GM18505 (cell line): Measurements from ENCODE around the gene TANC2.
"Not testable (repeated sequence)": the region's sequence is repeated elsewhere in the genome, so short reads cannot be mapped to it uniquely, and the experiment has no call there.

Experiments
- ATAC-seq: cut with Tn5 transposase; IDR thresholded peaks from one replicate; pipeline ENCODE4 v1.9.1; 2021; ENCODE audit not compliant: unreplicated experiment
- POLR2A ChIP-seq: IDR thresholded peaks from 4 replicates; pipeline ENCODE4 v1.6.1; 2011; ENCODE audit warnings: borderline replicate concordance; ENCODE audit not compliant: insufficient read depth, insufficient read length; ENCODE audit errors: extremely low read depth

TANC2 gene

DNA sequence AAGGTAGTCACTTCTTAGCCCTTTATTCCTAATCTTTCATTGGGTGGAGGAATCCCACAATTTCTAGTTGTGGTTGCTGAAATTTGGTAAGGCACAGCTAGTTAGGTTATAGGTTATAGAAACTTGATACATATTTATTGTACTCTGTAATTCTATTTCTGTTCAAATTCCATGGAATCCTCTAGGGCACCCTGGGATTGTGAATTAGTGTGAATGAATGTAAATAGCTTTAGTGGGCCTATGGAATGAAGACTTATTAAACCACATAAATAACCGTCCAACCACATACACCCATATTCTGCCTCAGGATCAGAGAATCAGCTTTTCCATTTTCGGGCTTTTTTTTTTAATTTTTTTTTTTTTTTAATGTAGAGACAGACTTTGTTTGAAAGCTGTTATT lies 9.2 kb downstream of the TANC2 start:
- no peak for ATAC-seq
- TF ChIP-seq POLR2A: no peak

DNA sequence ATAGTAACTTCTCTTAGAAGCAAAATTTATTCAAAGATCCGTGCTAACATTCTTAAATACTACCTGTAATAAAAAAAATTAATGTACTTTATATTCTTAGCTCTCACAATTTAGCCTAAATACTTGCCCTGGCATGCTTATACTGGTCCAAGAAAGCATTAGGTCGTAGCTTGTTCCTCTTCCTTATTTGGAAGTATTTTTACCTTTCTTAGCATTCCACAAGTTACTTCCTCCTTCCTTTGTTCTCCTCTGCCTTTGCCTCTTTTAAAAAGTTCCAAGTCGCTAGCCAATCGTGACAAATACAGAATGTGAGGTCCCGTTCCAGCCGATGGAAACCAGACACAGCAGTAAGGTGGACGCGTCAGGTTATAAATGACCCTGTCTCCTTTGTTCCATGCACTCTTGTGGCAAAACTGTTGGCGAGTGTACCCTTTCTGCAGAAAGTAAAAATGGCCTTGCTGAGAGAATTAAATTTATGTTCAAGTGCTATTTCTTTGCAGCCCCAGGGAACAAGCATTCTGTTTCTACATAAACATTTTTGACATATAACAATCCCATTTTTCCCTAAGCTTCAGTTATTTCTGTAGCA lies 10.7 kb downstream of the TANC2 start:
- ATAC-seq: not testable (repeated sequence)

DNA sequence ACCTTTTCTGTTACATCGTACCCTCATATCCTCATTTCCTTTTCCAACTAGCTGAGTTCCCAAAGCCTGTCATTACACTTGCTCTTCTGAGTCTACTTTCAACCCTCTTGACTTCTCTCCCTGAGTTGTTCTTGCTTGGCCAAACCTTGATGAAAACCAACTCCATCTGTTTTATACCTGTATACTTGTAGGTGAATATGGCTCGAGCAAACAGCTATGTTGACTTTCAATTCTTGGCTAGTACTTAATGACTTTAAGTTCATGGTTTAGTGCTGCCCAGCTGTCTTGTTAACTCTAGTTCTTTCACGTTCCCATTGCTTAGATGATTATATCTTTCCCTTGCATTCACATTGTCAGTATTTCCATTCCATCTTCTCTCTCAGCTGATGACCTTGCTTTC lies 14.8 kb downstream of the TANC2 start:
- no peak for ATAC-seq
- no peak for TF ChIP-seq POLR2A

DNA sequence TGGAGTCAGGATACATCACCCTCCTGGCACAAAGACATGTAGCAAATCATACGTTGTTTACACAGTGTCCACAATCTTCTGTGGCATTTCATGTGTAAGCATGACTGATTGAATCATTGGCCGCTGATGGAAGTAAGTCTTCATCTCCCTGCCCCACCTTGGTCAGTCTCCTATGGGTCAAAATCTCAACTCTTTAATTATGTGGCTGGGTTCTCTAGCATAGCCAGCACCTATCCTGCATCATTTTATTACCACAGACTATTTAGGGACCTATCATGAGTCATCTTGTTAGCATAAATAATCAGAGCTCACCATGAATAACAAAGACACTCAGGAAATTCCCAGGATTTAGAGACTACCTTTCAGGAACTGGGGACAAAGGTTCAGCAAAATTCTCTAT lies 15.9 kb downstream of the TANC2 start:
- no peak for TF ChIP-seq POLR2A
- no peak for ATAC-seq

DNA sequence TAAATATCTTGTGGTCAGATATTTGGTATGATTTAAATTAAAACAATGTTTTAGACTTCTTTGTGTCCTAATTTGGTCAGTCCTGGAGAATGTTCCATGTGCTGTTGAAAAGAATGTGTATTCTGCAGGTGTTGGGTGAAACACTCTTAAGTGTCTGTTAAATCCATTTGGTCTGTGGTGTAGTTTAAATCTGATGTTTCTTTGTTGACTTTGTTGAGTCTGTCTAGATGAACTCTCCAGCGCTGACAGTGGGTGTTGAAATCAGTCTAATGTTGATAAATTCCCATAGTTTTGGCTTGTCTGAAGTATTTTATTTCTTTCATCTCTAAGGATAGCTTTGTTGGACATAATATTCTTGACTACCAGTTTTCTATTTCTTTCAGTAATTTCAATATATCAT lies 18.8 kb downstream of the TANC2 start:
- no peak for TF ChIP-seq POLR2A
- no peak for ATAC-seq

DNA sequence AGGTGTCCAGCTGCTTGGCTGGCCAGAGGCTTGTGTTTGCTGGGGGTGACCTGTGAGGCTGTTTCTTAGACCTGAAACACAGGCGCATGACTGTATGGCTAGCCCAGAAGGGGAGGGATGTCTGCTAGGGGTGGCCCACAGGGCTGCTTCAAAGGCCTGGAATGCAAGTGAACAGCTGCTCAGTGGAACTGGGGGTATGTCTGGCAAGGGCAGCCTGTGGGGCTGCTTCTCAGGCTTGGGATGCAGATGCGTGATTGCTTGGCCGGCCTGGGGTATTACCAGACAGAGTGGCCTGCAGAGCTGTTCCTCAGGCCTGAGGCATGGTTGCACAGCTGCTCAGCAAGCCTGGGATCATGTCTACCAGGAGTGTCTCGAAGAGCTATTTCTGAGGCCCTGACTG lies 20.5 kb downstream of the TANC2 start:
- TF ChIP-seq POLR2A: no peak

DNA sequence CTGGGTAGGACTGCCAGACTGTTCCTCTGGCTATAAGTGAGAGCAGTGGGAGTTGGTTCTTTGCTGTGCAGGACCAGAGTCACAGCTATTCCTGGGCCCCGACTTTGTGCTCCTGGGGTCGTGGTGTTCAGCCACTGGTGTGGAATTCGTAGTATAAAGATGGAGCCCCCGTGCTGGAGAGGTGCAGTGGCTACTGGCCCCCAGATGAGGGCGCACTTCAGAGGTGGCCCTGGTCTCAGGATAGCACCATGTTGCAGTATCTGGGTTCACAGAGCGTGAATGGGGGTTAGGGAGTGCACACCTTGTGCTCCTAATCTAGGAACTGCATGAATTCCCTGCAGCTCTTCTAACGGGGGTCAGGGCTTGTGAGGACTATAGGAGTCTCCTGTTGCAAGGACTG lies 21.1 kb downstream of the TANC2 start:
- no peak for TF ChIP-seq POLR2A
- no peak for ATAC-seq

More for the DNA sequence above, 20.5 kb downstream of the TANC2 start:
- ATAC-seq: no peak

DNA sequence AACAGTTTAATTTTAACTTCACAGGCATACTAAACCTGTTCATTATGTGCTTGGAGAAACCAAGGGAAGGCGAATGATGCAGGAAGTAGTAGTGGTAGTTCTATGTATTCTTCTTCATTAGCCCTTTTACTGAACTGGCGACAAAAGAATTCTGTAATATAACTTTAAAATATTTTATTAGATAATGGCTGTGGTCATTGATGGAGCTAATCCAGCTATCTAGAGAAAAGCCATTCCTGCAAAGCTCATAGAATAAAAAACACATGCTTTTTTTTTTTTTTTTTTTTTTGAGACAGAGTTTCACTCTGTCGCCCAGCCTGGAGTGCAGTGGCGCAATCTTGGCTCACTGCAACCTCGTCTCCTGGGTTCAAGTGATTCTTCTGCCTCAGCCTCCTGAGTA lies 23.5 kb downstream of the TANC2 start:
- no peak for TF ChIP-seq POLR2A
- ATAC-seq: no peak

DNA sequence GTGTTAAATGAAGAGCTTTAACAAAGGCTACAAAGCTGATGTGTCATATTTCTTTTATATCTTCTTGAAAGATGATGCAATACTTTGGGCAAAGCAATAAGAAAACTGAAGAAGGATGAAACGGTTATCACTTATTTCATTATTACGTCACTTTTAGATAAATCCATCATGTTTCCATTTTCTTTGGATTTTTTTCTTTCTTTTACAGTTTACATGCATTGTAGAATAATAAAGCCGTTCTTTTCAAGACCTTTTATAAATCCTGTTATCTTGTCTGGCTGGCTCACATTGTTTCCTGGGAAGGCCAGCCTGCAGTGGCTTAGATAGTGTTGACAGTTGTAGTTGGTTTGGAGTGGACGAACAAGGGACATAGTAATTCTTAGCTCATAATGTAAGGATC lies 28.9 kb downstream of the TANC2 start:
- no peak for TF ChIP-seq POLR2A
- no peak for ATAC-seq

DNA sequence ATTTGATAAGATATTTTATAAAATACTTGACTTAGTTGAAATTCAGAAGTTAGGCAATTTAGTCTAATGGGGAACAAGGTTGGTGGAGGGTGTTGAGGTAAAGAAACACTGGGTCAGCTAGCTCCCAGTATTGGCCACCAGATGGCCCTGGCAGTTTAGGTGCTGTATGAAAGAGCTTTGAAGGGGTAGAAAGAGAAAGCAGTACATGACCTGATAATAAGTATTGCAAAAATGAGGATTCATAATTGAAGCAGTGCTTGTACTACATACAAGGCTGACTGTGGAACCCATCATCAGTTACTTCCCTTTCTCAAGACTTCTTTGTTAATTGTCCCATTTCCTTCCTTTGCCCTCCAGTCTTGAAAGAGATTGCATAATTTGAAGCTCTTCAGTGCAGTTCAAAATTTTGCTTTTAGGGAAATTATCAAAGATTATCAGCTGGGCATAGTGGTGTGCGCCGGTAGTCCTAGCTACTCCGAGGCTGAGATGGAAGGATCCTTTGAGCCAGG lies 29.4 kb downstream of the TANC2 start:
- ATAC-seq: no peak
- no peak for TF ChIP-seq POLR2A

DNA sequence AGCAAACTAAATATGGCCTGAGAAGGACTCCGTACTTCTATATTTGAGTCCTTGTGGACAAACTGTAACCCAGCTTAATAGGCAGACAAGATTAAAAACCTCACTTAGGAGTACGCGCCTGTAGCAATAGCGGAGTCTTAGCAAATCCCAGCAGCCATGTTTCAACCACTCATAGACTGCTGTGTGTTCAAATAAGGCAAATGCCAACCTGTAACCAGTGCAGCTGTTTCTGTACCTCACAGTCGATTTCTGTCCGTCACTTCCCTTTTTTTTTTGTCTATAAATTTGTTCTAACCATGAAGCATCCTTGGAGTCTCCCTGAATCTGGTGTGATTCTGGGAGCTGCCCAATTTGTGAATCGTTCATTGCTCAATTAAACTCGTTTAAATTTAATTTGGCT lies 30.2 kb downstream of the TANC2 start:
- no peak for ATAC-seq
- TF ChIP-seq POLR2A: no peak

DNA sequence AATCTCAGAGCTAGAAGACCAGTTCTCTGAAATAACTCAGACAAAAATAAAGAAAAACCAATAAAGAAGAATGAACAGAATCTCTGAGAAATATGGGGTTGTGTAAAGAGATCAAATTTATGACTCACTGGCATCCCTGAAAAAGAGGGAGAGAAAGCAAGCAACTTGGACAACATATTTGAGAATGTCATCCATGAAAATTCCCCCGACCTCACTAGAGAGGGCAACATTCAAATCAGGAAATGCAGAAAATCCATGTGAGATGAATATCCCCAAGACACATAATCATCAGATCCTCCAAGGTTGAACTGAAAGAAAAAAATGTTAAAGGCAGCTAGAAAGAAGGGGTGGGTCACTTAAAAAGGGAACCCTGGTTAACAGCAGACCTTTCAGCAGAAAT lies 32.1 kb downstream of the TANC2 start:
- ATAC-seq: no peak
- TF ChIP-seq POLR2A: no peak

DNA sequence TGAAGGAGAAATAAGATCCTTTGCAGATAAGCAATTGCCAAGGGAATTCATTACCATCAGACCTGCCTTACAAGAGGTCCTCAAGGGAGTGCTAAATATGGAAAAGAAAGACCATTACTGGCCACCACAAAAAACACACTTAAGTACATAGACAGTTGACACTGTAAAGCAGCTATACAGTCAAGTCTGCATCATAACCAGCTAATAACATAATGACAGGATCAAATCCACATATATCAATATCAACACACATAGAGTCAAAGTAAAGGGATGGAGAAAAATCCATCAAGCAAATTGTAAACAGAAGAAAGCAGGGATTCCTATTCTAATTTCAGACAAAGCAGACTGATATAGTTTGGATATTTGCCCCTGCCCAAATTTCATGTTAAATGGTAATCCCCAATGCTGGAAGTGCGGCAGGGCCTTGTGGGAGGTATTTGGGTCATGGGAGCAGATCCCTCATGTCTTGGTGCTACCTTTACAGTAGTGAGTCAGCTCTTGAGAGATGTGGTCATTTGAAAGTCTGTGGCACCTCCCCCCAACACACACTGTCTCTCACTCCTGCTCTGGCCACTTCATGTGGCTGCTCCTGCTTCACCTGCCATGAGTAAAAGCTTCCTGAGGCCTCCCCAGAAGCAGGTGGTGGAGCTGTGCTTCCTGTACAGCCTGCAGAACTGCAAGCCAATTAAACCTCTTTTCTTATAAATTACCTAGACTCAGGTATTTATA lies 32.8 kb downstream of the TANC2 start:
- ATAC-seq: no peak
- no peak for TF ChIP-seq POLR2A

DNA sequence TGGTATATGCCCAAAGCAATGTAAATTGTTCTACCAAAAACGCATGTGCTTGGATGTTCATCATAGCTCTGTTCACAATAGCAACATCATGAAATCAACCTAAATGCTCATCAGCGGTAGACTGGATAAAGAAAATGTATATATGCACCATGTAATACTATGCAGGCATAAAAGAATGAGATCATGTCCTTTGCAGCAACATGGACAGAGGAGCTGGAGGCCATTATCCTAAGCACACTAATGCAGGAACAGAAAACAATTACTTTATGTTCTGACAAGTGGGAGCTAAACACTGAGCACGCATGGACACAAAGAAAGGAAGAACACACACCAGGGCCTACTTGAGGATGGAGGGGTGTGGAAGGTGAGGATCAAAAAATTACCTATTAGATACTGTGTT lies 33.7 kb downstream of the TANC2 start:
- ATAC-seq: no peak
- no peak for TF ChIP-seq POLR2A

DNA sequence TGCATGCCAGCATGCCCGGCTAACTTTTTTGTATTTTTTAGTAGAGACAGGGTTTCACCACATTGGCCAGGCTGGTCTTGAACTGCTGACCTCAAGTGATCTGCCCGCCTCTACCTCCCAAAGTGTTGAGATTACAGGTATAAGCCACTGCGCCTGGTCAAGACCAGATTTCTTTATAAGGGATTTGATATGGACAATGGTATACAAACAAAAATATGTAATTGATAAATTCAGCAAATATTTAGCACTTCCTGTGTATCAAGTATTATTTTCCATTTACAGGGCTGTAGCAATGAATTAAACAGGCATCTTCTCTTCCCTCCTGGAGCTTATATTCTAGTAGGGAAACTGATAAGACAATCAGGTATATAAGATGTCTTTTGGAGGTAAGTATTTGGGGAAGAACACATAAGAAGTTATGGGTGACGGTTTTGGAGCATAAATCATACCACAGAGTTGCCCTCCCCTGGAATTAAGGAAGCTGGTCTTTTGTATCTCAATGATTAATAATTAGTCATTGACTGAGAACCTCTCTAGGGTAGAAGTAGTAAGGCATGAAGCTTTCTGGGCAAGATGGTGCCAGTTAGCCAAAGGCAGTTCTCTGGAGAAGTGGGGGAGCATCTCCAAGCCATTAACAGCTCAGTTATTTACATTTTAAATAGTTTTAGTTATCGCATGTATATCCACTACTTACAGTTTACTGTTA lies 35.8 kb downstream of the TANC2 start:
- ATAC-seq: no peak
- no peak for TF ChIP-seq POLR2A

DNA sequence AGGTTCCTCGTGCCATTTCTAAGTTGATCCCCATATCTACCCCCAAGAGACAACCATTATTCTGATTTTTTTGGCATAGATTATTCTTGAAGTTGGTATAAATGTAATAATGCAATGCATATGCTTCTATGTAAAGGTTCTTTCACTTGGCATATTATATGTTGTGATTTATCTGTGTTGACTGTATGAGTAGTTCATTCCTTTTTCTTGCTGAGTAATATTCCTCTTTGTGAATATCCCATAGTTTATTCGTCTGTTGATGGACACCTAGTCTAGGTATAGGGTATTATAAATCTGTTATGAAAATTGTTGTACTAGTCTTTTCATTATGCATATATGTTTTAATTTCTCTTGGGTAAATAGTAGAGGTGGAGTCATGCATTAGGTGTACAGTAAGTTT lies 36.6 kb downstream of the TANC2 start:
- no peak for TF ChIP-seq POLR2A
- no peak for ATAC-seq
